ENCODE results near the gene CSMD2. TPM values are rescaled to one million over a fixed set of nuclear protein-coding genes. Genes with fewer than 3 reads are reported as not detected.

Gene CSMD2
- total and polyA plus RNA-seq, 2 of the 8 experiments (the other 6 are each of a cell fraction or from before 2014, with no cell fraction given): 7.0 to 14.7 TPM

GRCh38 chr1:34176830-34177603 lies 12.0 kb upstream of the CSMD2 start, which contains the start of gene C1orf94 (continued):
- TF ChIP-seq SIN3A (conservative IDR thresholded peaks at IDR 0.05 in 1 of 2, IDR thresholded peaks at IDR 0.05 in 1 of 2; ENCODE audit: low read depth in 1 of 2, low read length in 2 of 2) (peak in 1 of 2 experiments; percentile 88; a peak in 2 of 4 replicates), SP4 (IDR thresholded peaks at IDR 0.05; ENCODE audit: low read length) (no peak), HDAC6 (IDR thresholded peaks at IDR 0.05; ENCODE audit: low read depth, low read length) (no peak), FOSL1 (IDR thresholded peaks at IDR 0.05; ENCODE audit: insufficient read depth, low read depth, low read length) (no peak), TAF7 (optimal IDR thresholded peaks at IDR 0.05; ENCODE audit: borderline replicate concordance, low read depth, low read length) (no peak), BACH1 (IDR thresholded peaks at IDR 0.05; ENCODE audit: low read length) (no peak), GABPA (IDR thresholded peaks at IDR 0.05; ENCODE audit: borderline replicate concordance, insufficient read depth, low read length) (no peak), KDM4A (IDR thresholded peaks at IDR 0.05; ENCODE audit: low read depth, low read length, severe bottlenecking) (peak; percentile 67), YY1 (IDR thresholded peaks at IDR 0.05; ENCODE audit: low read depth, low read length) (no peak), CEBPB (IDR thresholded peaks at IDR 0.05; ENCODE audit: low read depth, low read length) (no peak), SRF (IDR thresholded peaks at IDR 0.05; ENCODE audit: low read depth, low read length) (no peak), RNF2 (IDR thresholded peaks at IDR 0.05; ENCODE audit: borderline replicate concordance, low read depth, low read length, missing control alignments, poor library complexity, severe bottlenecking) (no peak), CBX8 (IDR thresholded peaks at IDR 0.05; ENCODE audit: borderline replicate concordance, low read depth, low read length) (no peak), ATF2 (IDR thresholded peaks at IDR 0.05; ENCODE audit: low read length) (no peak), TCF12 (IDR thresholded peaks at IDR 0.05; ENCODE audit: low read depth, low read length) (0 out of 2 replicates have a peak, but pooled peaks have one; percentile 36), TBP (IDR thresholded peaks at IDR 0.05; ENCODE audit: low read depth, low read length) (no peak), CBX5 (IDR thresholded peaks at IDR 0.05; ENCODE audit: low read depth, low read length) (no peak), CHD2 (IDR thresholded peaks at IDR 0.05; ENCODE audit: low read length) (no peak), ZNF274 (IDR thresholded peaks at IDR 0.05; ENCODE audit: borderline replicate concordance, extremely low read depth, low read length) (no peak), SP1 (IDR thresholded peaks at IDR 0.05; ENCODE audit: low read depth, low read length) (no peak), EZH2 (IDR thresholded peaks at IDR 0.05; ENCODE audit: low read depth, low read length, severe bottlenecking) (no peak), ASH2L (IDR thresholded peaks at IDR 0.05; ENCODE audit: low read length) (peak; percentile 21), SIX5 (IDR thresholded peaks at IDR 0.05; ENCODE audit: low read depth, low read length) (no peak)
